ENCODE results near the gene RAP1GAP. TPM values are rescaled to one million over a fixed set of nuclear protein-coding genes. Genes with fewer than 3 reads are reported as not detected.

Gene RAP1GAP
- total and polyA plus RNA-seq, 9 of the 15 experiments (the other 6 are each of a cell fraction or from before 2014, with no cell fraction given): 0.29 to 30.2 (median 19.2) TPM

DNA sequence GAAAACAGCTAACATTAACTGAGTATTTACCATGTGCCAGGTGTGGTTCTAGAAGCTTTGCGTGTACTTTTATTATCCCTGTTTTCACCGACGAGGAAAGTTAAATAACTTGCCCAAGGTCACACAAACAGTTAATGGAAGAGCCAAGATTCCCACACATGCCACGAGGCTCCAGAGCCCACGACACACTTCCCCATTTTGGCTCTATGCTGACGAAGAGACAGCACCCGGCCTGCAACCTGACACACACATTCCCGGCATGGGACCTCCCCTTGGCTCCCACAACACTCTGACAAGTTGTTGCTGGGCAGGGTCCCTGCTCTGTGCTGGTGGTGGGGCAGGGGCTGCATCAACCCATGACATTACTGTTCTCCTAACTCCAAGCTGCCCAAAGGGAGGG is 52.8 kb downstream of the RAP1GAP start:
- WGBS (ENCODE audit: insufficient coverage, low coverage, missing lambda C conversion rate): 53% methylated on average over 8 of the region's 8 CpGs
- ChIA-PET POLR2A (interaction anchor here (0.6 to 1.2 kb wide), 5 partner anchors 9 to 31 kb away, joined by 3 to 4 read pairs (median 3); no protein-coding TSS in a partner anchor), CTCF (ENCODE audit: low intra/inter-chr PET ratio) (no interaction called here)
- Histone ChIP-seq H3K9me1 (ENCODE audit: control insufficient read depth, insufficient read depth, low read length) (peaks cover 8% of the 10 kb centered on the region), H3K4me2 (ENCODE audit: insufficient read depth, low read length) (no peak overlapping the region), H4K20me1 (replicated peaks; ENCODE audit: control insufficient read depth, insufficient read depth, low read length) (no peaks in the 10 kb centered on the region), H3K4me3 (no peak overlapping the region), H3K36me3 (ENCODE audit: control insufficient read depth, insufficient read depth, low read length) (peaks cover 51% of the 10 kb centered on the region), H3K27ac (ENCODE audit: extremely low read depth, low read depth, low read length) (peak overlapping the region; percentile 47), H3K4me1 (replicated peaks in 1 of 2; ENCODE audit: control insufficient read depth in 2 of 2, insufficient read depth in 2 of 2, low read length in 2 of 2) (peaks cover 59 to 87% of the 10 kb centered on the region in 2 experiments), H3K27me3 (ENCODE audit: control insufficient read depth in 2 of 2, insufficient read depth in 2 of 2, low read length in 2 of 2) (no peaks in the 10 kb centered on the region), H3K9me3 (replicated peaks; ENCODE audit: control insufficient read depth, insufficient read depth, low read depth, low read length) (no peaks in the 10 kb centered on the region), H3K79me2 (ENCODE audit: control insufficient read depth, insufficient read depth, low read length) (peaks cover 23% of the 10 kb centered on the region), H2AFZ (ENCODE audit: low read depth, low read length) (no peak overlapping the region; the same call in 1 of the 2 replicates), H3K9ac (ENCODE audit: insufficient read depth in 1 of 2, low read depth in 2 of 2, low read length in 2 of 2) (peak overlapping the region; percentile 8 to 49; a peak in 2 of 4 replicates)
- ATAC-seq: no peak
- DNase-seq (ENCODE audit: extremely low read depth in 1 of 4, low spot score in 3 of 4): no peak
- in situ Hi-C loops (cut with MboI) (no loop called here), intact Hi-C loops (cut with micrococcal nuclease) (no loop called here)
- no TSS peak for BruUV-seq (replicated peaks)
- FAIRE-seq: no peak
- TF ChIP-seq, protein P1, sequence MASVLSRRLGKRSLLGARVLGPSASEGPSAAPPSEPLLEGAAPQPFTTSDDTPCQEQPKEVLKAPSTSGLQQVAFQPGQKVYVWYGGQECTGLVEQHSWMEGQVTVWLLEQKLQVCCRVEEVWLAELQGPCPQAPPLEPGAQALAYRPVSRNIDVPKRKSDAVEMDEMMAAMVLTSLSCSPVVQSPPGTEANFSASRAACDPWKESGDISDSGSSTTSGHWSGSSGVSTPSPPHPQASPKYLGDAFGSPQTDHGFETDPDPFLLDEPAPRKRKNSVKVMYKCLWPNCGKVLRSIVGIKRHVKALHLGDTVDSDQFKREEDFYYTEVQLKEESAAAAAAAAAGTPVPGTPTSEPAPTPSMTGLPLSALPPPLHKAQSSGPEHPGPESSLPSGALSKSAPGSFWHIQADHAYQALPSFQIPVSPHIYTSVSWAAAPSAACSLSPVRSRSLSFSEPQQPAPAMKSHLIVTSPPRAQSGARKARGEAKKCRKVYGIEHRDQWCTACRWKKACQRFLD (CRISPR knock-in tag; IDR thresholded peaks at IDR 0.05): peak; percentile 38; the same call in 1 of the 2 replicates
- no peak for TF ChIP-seq ZNF75A (CRISPR knock-in tag; IDR thresholded peaks at IDR 0.05)
- no peak for TF ChIP-seq FOXK2 (conservative IDR thresholded peaks at IDR 0.05 in 1 of 2, IDR thresholded peaks at IDR 0.05 in 1 of 2; ENCODE audit: low read depth in 2 of 2)
- TF ChIP-seq GTF2F1 (IDR thresholded peaks at IDR 0.05; ENCODE audit: low read depth, low read length): no peak
- peak; percentile 96 for TF ChIP-seq SPI1 (IDR thresholded peaks at IDR 0.05; ENCODE audit: borderline replicate concordance, low read depth, low read length)
- no peak for TF ChIP-seq ZFP1 (CRISPR knock-in tag; IDR thresholded peaks at IDR 0.05)
- TF ChIP-seq, protein P2, sequence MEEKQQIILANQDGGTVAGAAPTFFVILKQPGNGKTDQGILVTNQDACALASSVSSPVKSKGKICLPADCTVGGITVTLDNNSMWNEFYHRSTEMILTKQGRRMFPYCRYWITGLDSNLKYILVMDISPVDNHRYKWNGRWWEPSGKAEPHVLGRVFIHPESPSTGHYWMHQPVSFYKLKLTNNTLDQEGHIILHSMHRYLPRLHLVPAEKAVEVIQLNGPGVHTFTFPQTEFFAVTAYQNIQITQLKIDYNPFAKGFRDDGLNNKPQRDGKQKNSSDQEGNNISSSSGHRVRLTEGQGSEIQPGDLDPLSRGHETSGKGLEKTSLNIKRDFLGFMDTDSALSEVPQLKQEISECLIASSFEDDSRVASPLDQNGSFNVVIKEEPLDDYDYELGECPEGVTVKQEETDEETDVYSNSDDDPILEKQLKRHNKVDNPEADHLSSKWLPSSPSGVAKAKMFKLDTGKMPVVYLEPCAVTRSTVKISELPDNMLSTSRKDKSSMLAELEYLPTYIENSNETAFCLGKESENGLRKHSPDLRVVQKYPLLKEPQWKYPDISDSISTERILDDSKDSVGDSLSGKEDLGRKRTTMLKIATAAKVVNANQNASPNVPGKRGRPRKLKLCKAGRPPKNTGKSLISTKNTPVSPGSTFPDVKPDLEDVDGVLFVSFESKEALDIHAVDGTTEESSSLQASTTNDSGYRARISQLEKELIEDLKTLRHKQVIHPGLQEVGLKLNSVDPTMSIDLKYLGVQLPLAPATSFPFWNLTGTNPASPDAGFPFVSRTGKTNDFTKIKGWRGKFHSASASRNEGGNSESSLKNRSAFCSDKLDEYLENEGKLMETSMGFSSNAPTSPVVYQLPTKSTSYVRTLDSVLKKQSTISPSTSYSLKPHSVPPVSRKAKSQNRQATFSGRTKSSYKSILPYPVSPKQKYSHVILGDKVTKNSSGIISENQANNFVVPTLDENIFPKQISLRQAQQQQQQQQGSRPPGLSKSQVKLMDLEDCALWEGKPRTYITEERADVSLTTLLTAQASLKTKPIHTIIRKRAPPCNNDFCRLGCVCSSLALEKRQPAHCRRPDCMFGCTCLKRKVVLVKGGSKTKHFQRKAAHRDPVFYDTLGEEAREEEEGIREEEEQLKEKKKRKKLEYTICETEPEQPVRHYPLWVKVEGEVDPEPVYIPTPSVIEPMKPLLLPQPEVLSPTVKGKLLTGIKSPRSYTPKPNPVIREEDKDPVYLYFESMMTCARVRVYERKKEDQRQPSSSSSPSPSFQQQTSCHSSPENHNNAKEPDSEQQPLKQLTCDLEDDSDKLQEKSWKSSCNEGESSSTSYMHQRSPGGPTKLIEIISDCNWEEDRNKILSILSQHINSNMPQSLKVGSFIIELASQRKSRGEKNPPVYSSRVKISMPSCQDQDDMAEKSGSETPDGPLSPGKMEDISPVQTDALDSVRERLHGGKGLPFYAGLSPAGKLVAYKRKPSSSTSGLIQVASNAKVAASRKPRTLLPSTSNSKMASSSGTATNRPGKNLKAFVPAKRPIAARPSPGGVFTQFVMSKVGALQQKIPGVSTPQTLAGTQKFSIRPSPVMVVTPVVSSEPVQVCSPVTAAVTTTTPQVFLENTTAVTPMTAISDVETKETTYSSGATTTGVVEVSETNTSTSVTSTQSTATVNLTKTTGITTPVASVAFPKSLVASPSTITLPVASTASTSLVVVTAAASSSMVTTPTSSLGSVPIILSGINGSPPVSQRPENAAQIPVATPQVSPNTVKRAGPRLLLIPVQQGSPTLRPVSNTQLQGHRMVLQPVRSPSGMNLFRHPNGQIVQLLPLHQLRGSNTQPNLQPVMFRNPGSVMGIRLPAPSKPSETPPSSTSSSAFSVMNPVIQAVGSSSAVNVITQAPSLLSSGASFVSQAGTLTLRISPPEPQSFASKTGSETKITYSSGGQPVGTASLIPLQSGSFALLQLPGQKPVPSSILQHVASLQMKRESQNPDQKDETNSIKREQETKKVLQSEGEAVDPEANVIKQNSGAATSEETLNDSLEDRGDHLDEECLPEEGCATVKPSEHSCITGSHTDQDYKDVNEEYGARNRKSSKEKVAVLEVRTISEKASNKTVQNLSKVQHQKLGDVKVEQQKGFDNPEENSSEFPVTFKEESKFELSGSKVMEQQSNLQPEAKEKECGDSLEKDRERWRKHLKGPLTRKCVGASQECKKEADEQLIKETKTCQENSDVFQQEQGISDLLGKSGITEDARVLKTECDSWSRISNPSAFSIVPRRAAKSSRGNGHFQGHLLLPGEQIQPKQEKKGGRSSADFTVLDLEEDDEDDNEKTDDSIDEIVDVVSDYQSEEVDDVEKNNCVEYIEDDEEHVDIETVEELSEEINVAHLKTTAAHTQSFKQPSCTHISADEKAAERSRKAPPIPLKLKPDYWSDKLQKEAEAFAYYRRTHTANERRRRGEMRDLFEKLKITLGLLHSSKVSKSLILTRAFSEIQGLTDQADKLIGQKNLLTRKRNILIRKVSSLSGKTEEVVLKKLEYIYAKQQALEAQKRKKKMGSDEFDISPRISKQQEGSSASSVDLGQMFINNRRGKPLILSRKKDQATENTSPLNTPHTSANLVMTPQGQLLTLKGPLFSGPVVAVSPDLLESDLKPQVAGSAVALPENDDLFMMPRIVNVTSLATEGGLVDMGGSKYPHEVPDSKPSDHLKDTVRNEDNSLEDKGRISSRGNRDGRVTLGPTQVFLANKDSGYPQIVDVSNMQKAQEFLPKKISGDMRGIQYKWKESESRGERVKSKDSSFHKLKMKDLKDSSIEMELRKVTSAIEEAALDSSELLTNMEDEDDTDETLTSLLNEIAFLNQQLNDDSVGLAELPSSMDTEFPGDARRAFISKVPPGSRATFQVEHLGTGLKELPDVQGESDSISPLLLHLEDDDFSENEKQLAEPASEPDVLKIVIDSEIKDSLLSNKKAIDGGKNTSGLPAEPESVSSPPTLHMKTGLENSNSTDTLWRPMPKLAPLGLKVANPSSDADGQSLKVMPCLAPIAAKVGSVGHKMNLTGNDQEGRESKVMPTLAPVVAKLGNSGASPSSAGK (IDR thresholded peaks at IDR 0.05): 0 out of 2 replicates have a peak, but pooled peaks have one; percentile 56
- TF ChIP-seq DMBX1 (CRISPR knock-in tag; IDR thresholded peaks at IDR 0.05; ENCODE audit: borderline replicate concordance): no peak
- TF ChIP-seq, protein P3, sequence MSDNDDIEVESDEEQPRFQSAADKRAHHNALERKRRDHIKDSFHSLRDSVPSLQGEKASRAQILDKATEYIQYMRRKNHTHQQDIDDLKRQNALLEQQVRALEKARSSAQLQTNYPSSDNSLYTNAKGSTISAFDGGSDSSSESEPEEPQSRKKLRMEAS (CRISPR knock-in tag; IDR thresholded peaks at IDR 0.05): peak; percentile 83
- TF ChIP-seq L3MBTL2 (IDR thresholded peaks at IDR 0.05): peak; percentile 85

Measured in K562 (cell line).